Parathyroid adenoma (tissue), 2 donors: Measurements from ENCODE around the gene PLA2R1.

ENCODE experiments used
- H2AFZ ChIP-seq: fragments of 300-600 bp; sonication (generic); one replicate; pipeline ENCODE4 v1.7.0; 2017; ENCODE audit warnings: antibody characterized with exemption, mild to moderate bottlenecking
- H3K27ac ChIP-seq: fragments of 300-600 bp; sonication (generic); one replicate; pipeline ENCODE4 v1.7.0; 2017
- H3K27me3 ChIP-seq: fragments of 300-600 bp; sonication (generic); one replicate; pipeline ENCODE4 v1.7.0; 2017; ENCODE audit warnings: low read length; ENCODE audit not compliant: control insufficient read depth, insufficient read depth
- H3K36me3 ChIP-seq: fragments of 300-600 bp; sonication (generic); one replicate; pipeline ENCODE4 v1.7.0; 2017; ENCODE audit warnings: low read length; ENCODE audit not compliant: control insufficient read depth, insufficient read depth
- H3K4me1 ChIP-seq: fragments of 300-600 bp; sonication (generic); one replicate; pipeline ENCODE4 v1.7.0; 2017; ENCODE audit warnings: control low read depth
- H3K4me2 ChIP-seq: fragments of 300-600 bp; sonication (generic); one replicate; pipeline ENCODE4 v1.7.0; 2017; ENCODE audit warnings: low read length
- H3K4me3 ChIP-seq: fragments of 300-600 bp; sonication (generic); one replicate; pipeline ENCODE4 v1.7.0; 2017; ENCODE audit warnings: low read depth, low read length
- H3K79me2 ChIP-seq: fragments of 300-600 bp; sonication (generic); one replicate; pipeline ENCODE4 v1.7.0; 2017; ENCODE audit warnings: control low read depth
- H3K9ac ChIP-seq: fragments of 300-600 bp; sonication (generic); one replicate; pipeline ENCODE4 v1.7.0; 2017; ENCODE audit warnings: mild to moderate bottlenecking
- H3K9me3 ChIP-seq: fragments of 300-600 bp; sonication (generic); one replicate; pipeline ENCODE4 v1.7.0; 2017; ENCODE audit warnings: low read length; ENCODE audit not compliant: control insufficient read depth
- CTCF ChIP-seq: fragments of 300-600 bp; sonication (generic); IDR thresholded peaks from one replicate; pipeline ENCODE4 v1.7.0; 2017; ENCODE audit warnings: antibody characterized with exemption, mild to moderate bottlenecking
- donor health status: primary hyperparathyroidism.

The PLA2R1 gene

GRCh38 chr2:160022162-160022561 is 40.3 kb downstream of the PLA2R1 start:
- Histone ChIP-seq H3K27me3 (no peaks in the 10 kb centered on the region), H3K36me3 (no peaks in the 10 kb centered on the region), H3K4me3 (no peak overlapping the region), H3K9ac (no peak overlapping the region), H3K4me1 (no peaks in the 10 kb centered on the region), H3K4me2 (no peak overlapping the region), H3K9me3 (no peaks in the 10 kb centered on the region), H3K79me2 (no peaks in the 10 kb centered on the region), H2AFZ (no peak overlapping the region), H3K27ac (no peak overlapping the region)
- peak; percentile 8 for TF ChIP-seq CTCF

GRCh38 chr2:160019374-160020090 is 42.9 kb downstream of the PLA2R1 start:
- no peak overlapping the region for H2AFZ ChIP-seq
- H3K9me3 ChIP-seq, result no peaks in the 10 kb centered on the region
- H3K36me3 ChIP-seq, result no peaks in the 10 kb centered on the region
- no peaks in the 10 kb centered on the region for H3K4me1 ChIP-seq
- no peak overlapping the region for H3K9ac ChIP-seq
- no peak for TF ChIP-seq CTCF
- no peaks in the 10 kb centered on the region for H3K27me3 ChIP-seq
- no peak overlapping the region for H3K4me2 ChIP-seq
- no peak overlapping the region for H3K4me3 ChIP-seq
- no peak overlapping the region for H3K27ac ChIP-seq
- no peaks in the 10 kb centered on the region for H3K79me2 ChIP-seq

- Histone ChIP-seq H3K9me3 (no peaks in the 10 kb centered on the region), H3K79me2 (no peaks in the 10 kb centered on the region), H3K4me2 (no peak overlapping the region), H3K27me3 (no peaks in the 10 kb centered on the region), H3K9ac (no peak overlapping the region), H3K27ac (no peak overlapping the region), H3K4me1 (no peaks in the 10 kb centered on the region), H3K36me3 (no peaks in the 10 kb centered on the region), H2AFZ (no peak overlapping the region), H3K4me3 (no peak overlapping the region)
- TF ChIP-seq CTCF, result no peak
Measured at GRCh38 chr2:160015746-160016145, 46.7 kb downstream of the PLA2R1 start.

- Histone ChIP-seq H3K9ac (no peak overlapping the region), H3K79me2 (no peaks in the 10 kb centered on the region), H3K27ac (no peak overlapping the region), H2AFZ (no peak overlapping the region), H3K36me3 (no peaks in the 10 kb centered on the region), H3K9me3 (no peaks in the 10 kb centered on the region), H3K4me1 (no peaks in the 10 kb centered on the region), H3K27me3 (no peaks in the 10 kb centered on the region), H3K4me2 (no peak overlapping the region), H3K4me3 (no peak overlapping the region)
- TF ChIP-seq CTCF, result no peak
Measured at GRCh38 chr2:160014227-160014626, 48.2 kb downstream of the PLA2R1 start.
